ENCODE results near the gene PRM2. TPM values are rescaled to one million over a fixed set of nuclear protein-coding genes. Genes with fewer than 3 reads are reported as not detected.
"Not testable (repeated sequence)": the region's sequence is repeated elsewhere in the genome, so short reads cannot be mapped to it uniquely, and the experiment has no call there.

PRM2 gene
- total and polyA plus RNA-seq, 10 donors = not detected

DNA sequence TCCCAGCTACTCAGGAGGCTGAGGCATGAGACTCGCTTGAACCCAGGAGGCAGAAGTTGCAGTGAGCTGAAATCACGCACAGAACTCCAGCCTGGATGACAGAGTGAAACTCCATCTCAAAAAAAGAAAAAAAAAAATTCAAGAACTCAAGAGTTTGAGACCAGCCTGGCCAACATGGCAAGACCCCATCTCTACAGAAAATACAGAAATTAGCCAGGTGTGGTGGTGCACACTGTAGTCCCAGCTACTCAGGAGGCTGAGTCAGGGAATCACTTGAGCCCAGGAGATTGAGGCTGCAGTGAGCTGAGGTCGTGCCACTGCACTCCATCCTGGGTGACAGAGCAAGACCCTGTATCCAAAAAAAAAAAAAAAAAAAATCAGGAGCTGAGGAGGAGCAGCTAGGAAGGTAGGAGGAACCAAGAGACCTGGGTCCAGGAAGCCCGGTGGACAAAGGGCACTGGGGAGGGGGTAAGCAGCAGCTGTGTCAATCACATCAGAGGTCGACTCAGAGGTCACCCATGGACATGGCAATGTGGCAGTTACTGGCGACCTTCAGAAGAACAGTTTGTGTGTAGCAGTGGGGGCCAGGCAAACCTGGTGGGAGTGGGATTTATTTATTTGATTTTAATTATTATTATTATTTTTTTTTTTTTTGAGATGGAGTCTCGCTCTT lies 15.9 kb upstream of the PRM2 start:
- no peak for DNase-seq
- Histone ChIP-seq H3K27me3 (replicated peaks in 1 of 7) (peaks cover 0 to 10% (median 0%) of the 10 kb centered on the region in 7 donors), H3K9me3 (no peaks in the 10 kb centered on the region), H3K36me3 (no peaks in the 10 kb centered on the region), H3K27ac (no peak overlapping the region), H3K4me1 (peaks cover 4 to 27% (median 9%) of the 10 kb centered on the region in 6 donors), H3K4me3 (no peak overlapping the region)
- TF ChIP-seq, protein P1, sequence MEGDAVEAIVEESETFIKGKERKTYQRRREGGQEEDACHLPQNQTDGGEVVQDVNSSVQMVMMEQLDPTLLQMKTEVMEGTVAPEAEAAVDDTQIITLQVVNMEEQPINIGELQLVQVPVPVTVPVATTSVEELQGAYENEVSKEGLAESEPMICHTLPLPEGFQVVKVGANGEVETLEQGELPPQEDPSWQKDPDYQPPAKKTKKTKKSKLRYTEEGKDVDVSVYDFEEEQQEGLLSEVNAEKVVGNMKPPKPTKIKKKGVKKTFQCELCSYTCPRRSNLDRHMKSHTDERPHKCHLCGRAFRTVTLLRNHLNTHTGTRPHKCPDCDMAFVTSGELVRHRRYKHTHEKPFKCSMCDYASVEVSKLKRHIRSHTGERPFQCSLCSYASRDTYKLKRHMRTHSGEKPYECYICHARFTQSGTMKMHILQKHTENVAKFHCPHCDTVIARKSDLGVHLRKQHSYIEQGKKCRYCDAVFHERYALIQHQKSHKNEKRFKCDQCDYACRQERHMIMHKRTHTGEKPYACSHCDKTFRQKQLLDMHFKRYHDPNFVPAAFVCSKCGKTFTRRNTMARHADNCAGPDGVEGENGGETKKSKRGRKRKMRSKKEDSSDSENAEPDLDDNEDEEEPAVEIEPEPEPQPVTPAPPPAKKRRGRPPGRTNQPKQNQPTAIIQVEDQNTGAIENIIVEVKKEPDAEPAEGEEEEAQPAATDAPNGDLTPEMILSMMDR (IDR thresholded peaks at IDR 0.05 in 8 of 11, conservative IDR thresholded peaks at IDR 0.05 in 3 of 11) = no peak
- TF ChIP-seq POLR2AphosphoS5 (IDR thresholded peaks at IDR 0.05) (no peak), POLR2A (IDR thresholded peaks at IDR 0.05) (no peak)
- intact Hi-C loops (cut with DNase I; ENCODE audit: low total_unique reads) = no loop called here
- WGBS, 5 donors = 81 to 94% (median 89%) methylated on average over 7 of the region's 7 CpGs

DNA sequence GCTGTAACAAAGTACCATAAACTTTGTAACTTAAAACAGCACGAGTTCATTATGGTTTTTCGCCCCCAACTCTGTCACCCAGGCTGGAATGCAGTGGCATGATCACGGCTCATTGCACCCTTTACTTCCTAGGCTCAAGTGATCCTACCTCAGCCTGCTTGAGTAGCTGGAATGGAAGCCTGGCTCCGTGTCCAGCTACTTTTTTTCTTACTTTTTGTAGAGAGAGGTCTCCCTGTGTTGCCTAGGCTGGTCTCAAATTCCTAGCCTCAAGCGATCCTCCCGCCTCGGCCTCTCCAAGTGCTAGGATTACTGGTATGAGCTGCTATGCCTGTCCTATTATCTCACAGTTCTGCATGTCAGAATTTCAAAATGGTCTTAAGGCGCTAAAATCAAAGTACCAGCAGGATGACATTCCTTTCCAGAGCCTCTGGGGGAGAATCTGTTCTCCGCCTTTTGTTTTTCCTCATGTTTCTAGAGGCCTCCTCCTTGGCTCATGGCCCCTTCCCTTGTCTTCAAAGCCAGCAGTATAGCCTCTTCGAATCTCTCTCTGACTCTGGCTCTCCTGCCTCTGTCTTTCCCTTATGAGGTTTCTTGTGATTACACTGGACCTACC lies 14.9 kb upstream of the PRM2 start:
- H3K4me1 ChIP-seq = peaks cover 0 to 17% (median 0%) of the 10 kb centered on the region in 6 donors
- no peaks in the 10 kb centered on the region for H3K9me3 ChIP-seq
- no peak overlapping the region for H3K4me3 ChIP-seq
- WGBS, 5 donors = 83 to 92% (median 86%) methylated on average over 10 of the region's 10 CpGs
- H3K36me3 ChIP-seq = no peaks in the 10 kb centered on the region
- intact Hi-C loops (cut with DNase I; ENCODE audit: low total_unique reads) = no loop called here
- no peak overlapping the region for H3K27ac ChIP-seq
- TF ChIP-seq, protein P1 (IDR thresholded peaks at IDR 0.05 in 8 of 11, conservative IDR thresholded peaks at IDR 0.05 in 3 of 11) = no peak
- TF ChIP-seq POLR2AphosphoS5 (IDR thresholded peaks at IDR 0.05) = no peak
- H3K27me3 ChIP-seq (replicated peaks in 1 of 7) = peaks cover 0 to 10% (median 0%) of the 10 kb centered on the region in 7 donors
- DNase-seq = no peak

GRCh38 chr16:11290102-11290893 lies 14.0 kb upstream of the PRM2 start:
- Histone ChIP-seq H3K36me3 (no peaks in the 10 kb centered on the region), H3K27ac (no peak overlapping the region), H3K27me3 (replicated peaks in 1 of 7) (peaks cover 0 to 10% (median 0%) of the 10 kb centered on the region in 7 donors), H3K9me3 (no peaks in the 10 kb centered on the region), H3K4me3 (no peak overlapping the region), H3K4me1 (peaks cover 0 to 13% (median 0%) of the 10 kb centered on the region in 6 donors)
- TF ChIP-seq, protein P1 (IDR thresholded peaks at IDR 0.05 in 8 of 11, conservative IDR thresholded peaks at IDR 0.05 in 3 of 11) = no peak
- TF ChIP-seq POLR2A (IDR thresholded peaks at IDR 0.05) (no peak), POLR2AphosphoS5 (IDR thresholded peaks at IDR 0.05) (no peak)
- DNase-seq = no peak
- intact Hi-C loops (cut with DNase I; ENCODE audit: low total_unique reads) = no loop called here
- WGBS, 5 donors = 91 to 97% (median 92%) methylated on average over 8 of the region's 8 CpGs

GRCh38 chr16:11289696-11290095 lies 13.4 kb upstream of the PRM2 start:
- WGBS, 5 donors = 67 to 88% (median 83%) methylated on average over 4 of the region's 4 CpGs
- intact Hi-C loops (cut with DNase I; ENCODE audit: low total_unique reads); H3K27me3 ChIP-seq (replicated peaks in 1 of 7): not testable (repeated sequence)

More at GRCh38 chr16:11289696-11290095, 13.4 kb upstream of the PRM2 start:
- DNase-seq, H3K9me3 ChIP-seq, H3K4me3 ChIP-seq, H3K4me1 ChIP-seq, H3K27ac ChIP-seq, H3K36me3 ChIP-seq: not testable (repeated sequence)
